ENCODE data around the gene ADARB2.

DNA sequence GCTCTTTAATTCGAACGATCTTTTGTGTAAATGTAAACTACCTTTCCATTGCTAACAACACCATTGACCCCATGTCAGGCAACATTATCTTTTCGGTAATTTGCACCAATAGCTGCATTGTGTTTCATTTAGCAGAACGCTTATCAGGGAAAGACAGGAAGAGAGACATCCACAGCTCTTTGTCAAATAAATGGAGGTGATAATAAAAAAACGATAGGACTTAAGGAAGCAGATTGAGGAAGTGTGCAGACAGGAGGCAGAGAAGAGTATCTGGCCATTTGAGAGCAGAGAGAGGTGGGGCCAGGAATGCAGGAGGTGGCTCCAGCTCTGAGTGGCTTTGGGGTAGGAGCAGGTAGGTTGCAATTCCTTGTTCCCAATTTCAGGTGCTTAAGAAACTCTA is 37.5 kb upstream of the ADARB2 start:
- TF ChIP-seq SP1 (IDR thresholded peaks at IDR 0.05): no peak
- no peak for TF ChIP-seq L3MBTL2 (conservative IDR thresholded peaks at IDR 0.05)
- TF ChIP-seq SUZ12 (IDR thresholded peaks at IDR 0.05): no peak
- TF ChIP-seq BHLHE40 (IDR thresholded peaks at IDR 0.05; ENCODE audit: borderline replicate concordance): no peak
- no peak for TF ChIP-seq FOXK2 (IDR thresholded peaks at IDR 0.05)
- no peak for TF ChIP-seq TARDBP (IDR thresholded peaks at IDR 0.05)
- no peak for TF ChIP-seq FOXA1 (IDR thresholded peaks at IDR 0.05)
- TF ChIP-seq CTBP1 (IDR thresholded peaks at IDR 0.05; ENCODE audit: borderline replicate concordance): no peak
- TF ChIP-seq ARNT (IDR thresholded peaks at IDR 0.05): no peak
- no peak for TF ChIP-seq HDGF (IDR thresholded peaks at IDR 0.05; ENCODE audit: borderline replicate concordance)
- TF ChIP-seq, protein P1, sequence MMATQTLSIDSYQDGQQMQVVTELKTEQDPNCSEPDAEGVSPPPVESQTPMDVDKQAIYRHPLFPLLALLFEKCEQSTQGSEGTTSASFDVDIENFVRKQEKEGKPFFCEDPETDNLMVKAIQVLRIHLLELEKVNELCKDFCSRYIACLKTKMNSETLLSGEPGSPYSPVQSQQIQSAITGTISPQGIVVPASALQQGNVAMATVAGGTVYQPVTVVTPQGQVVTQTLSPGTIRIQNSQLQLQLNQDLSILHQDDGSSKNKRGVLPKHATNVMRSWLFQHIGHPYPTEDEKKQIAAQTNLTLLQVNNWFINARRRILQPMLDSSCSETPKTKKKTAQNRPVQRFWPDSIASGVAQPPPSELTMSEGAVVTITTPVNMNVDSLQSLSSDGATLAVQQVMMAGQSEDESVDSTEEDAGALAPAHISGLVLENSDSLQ (IDR thresholded peaks at IDR 0.05): no peak
- TF ChIP-seq FOXM1 (IDR thresholded peaks at IDR 0.05; ENCODE audit: borderline replicate concordance): no peak
- TF ChIP-seq NFRKB (IDR thresholded peaks at IDR 0.05): no peak

All from HEK293T (cell line).